ENCODE data around the gene KCNIP3. TPM values are rescaled to one million over a fixed set of nuclear protein-coding genes. Genes with fewer than 3 reads are reported as not detected.
"Not testable (repeated sequence)": the region's sequence is repeated elsewhere in the genome, so short reads cannot be mapped to it uniquely, and the experiment has no call there.

Gene KCNIP3
- polyA plus RNA-seq (ENCODE audit: insufficient read length in 3 of 3) = 10 to 100 TPM; 15.5 to 23.4 (median 19.1) TPM
- long read RNA-seq, donor 1, partial matches to known transcripts = 0 of 3 reads
- long read RNA-seq, donor 1, other reads (novel, unspliced or antisense) = 0 of 3 reads
- long read RNA-seq, donor 2, partial matches to known transcripts = 0 of 2 reads
- long read RNA-seq, donor 2, other reads (novel, unspliced or antisense) = 0 of 2 reads
- long read RNA-seq, donor 3, partial matches to known transcripts = 0 of 3 reads
- long read RNA-seq, donor 3, other reads (novel, unspliced or antisense) = 0 of 3 reads
- long read RNA-seq, donor 4, partial matches to known transcripts = 0 of 3 reads
- long read RNA-seq, donor 4, other reads (novel, unspliced or antisense) = 0 of 3 reads
- long read RNA-seq, donor 5, partial matches to known transcripts = 0 of 1 reads
- long read RNA-seq, donor 5, other reads (novel, unspliced or antisense) = 0 of 1 reads
- long read RNA-seq, donor 6, partial matches to known transcripts = 0 of 1 reads
- long read RNA-seq, donor 6, other reads (novel, unspliced or antisense) = 0 of 1 reads
- long read RNA-seq, donor 7 = 0 reads
- long read RNA-seq, donor 8, partial matches to known transcripts = 0 of 1 reads
- long read RNA-seq, donor 8, other reads (novel, unspliced or antisense) = 0 of 1 reads
- long read RNA-seq, donor 9 = 0 reads
- long read RNA-seq, donor 10 = 0 reads
- long read RNA-seq, donor 11, partial matches to known transcripts = 0 of 4 reads
- long read RNA-seq, donor 11, other reads (novel, unspliced or antisense) = 0 of 4 reads
- long read RNA-seq, donor 12, partial matches to known transcripts = 0 of 4 reads
- long read RNA-seq, donor 12, other reads (novel, unspliced or antisense) = 0 of 4 reads
- long read RNA-seq, donor 13, partial matches to known transcripts = 0 of 2 reads
- long read RNA-seq, donor 13, other reads (novel, unspliced or antisense) = 0 of 2 reads
- long read RNA-seq, donor 14 = 0 reads
- long read RNA-seq, donor 15, partial matches to known transcripts = 5 of 9 reads
- long read RNA-seq, donor 15, other reads (novel, unspliced or antisense) = 0 of 9 reads
- long read RNA-seq, donor 16, partial matches to known transcripts = 0 of 3 reads
- long read RNA-seq, donor 16, other reads (novel, unspliced or antisense) = 0 of 3 reads

GRCh38 chr2:95296880-95297487, at the start of gene KCNIP3:
Gene KCNIP3, plus strand, starts transcription at chr2:95297347. Its CDS starts 92 bp downstream, at chr2:95297439.
- DNase-seq = no peak

DNA sequence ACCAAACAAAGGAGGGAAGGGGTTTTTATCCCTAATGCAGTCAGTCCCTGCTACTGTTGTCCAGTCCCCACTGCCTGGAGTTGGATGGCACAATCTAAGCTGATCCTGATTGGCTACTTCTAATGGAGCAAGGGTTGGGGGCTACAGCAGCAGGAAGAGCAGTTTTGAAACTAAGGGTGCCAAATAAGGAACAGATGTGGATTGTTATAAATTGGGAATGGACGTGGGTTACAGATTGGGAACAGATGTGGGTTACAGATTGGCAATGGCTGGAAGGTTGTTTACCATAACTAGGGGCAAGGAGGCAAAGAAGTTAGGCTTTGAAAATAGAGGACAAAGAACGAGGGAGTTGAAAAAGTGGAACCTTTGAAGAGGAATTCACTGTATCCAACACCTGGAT, 38.9 kb upstream of the KCNIP3 start:
- no peak for DNase-seq

- no peak for DNase-seq
Observed at GRCh38 chr2:95260028-95261023, 36.8 kb upstream of the KCNIP3 start.

DNA sequence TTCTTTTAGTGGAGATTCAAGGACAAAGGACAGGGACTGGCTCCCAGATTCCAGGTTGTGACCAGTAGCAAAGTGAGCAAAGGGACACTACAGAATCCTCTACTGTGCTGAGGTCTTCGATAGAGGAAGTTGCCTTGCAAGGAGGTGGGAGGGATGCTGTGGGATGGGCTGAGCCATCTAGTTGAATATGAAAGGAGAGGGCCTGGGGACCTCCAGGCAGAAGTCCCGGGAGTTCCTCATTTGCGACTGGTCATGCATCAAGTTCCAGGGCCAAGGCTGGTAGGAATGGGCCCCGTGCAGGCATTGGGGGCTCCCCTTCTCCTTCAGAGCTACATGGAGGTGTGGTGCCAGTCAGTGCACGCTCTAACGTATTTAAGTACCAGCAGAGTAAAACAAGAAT, 35.5 kb upstream of the KCNIP3 start:
- no peak for DNase-seq

DNA sequence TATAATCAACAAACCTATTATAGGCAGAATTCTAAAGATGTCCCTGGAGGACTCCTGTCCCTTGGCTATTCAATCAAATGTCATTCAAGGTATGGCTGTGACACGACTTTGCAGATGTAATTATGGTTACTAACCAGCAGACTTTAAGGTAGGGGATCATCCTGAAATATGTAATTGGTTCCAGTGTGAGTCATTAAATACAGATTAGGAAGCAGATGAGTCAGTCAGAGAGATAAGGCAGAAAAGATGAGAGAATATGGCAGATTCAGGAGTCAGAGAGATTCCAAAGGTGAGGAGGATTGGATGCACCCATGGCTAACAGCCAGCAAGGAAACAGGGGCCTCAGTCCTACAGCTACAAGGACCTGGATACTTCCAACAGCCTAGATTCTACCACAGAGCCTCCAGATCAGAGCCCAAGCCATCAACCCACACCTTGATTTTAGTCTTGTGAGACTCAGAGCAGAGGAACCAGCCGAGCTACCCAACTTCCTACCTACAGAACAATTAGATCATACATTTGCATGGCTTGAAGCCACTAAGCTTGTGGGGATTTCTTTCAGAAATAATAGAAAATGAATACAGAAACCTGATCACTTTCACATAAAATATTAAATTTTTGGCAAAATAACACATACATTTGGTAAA, 34.1 kb upstream of the KCNIP3 start:
- no peak for DNase-seq

DNA sequence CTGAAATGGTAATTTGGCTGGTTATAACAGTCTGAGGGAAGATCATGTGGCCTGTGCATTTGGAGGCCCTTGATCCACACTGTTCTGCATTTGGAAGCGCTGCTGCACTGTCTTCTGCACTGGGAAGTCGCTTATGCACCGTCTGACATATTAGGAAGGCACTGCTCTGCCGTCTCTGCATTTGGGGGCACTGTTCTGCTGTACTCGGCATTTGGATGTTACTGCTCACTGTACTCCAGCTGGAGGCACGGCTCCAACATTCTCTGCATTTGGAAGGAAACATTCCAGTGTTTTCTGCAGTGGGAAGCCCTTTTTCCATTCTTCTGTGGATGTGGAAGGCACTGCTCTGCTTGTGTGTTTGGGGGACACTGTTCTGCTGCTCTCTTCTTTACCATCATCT, 32.5 kb upstream of the KCNIP3 start:
- no peak for DNase-seq

DNA sequence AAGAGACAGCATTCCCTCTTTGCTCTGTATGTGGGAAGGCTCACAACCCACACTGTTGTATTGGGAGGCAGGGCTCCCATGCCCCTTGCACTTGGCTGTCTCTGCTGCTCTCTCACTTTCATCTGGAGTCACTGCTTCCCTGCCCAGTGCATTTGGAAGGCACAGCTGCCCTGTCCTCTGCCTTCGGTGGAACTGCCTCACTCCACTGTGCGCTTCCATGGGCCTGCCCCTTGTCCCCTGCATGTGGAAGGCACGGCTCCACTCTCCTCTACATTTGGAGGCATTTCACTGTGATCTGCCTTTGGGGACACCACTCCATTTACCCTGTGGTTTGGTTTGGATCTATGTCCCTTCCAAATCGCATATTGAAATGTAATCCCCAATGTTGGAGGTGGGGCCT, 32.0 kb upstream of the KCNIP3 start:
- DNase-seq = no peak

- DNase-seq = no peak
Observed at GRCh38 chr2:95266781-95267430, 30.2 kb upstream of the KCNIP3 start.

DNA sequence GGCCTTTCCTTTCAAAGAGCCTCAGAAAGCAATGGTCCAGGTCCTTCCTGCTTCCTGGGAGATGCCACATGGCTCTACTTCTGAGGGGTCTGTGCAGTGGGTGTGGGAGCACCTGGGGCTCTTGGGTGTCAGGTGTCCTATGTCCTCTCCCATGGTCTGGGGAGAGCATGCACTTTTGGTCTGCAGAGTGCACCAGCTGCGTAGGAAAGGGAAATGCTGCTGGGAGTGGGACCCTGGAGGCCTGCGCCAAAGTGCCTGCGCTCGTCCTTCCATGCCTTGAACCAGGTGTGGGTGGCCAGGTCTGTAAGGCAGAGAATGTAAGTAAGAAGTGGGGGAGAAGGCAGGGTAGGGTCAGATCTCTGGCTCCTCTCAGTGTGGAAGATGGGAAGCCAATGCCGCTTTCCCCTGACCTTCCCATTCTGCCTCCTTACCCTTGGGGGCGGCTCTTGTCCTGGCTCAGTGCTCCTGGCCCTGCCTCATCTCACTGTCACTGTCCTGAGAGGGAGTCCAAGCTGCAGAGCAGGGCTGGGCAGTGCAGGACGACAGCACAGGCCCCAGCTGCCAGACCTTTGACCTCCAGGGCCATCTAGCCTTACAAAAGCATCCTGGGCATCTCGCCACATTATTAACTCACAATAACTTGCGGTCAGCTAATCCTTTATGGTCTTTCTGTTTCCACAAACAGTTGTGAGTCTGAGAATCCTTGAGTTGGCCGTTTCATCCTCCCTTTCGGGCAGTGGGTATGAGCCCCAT, 29.5 kb upstream of the KCNIP3 start:
- no peak for DNase-seq

GRCh38 chr2:95268211-95269035, 28.7 kb upstream of the KCNIP3 start:
- no peak for DNase-seq

DNA sequence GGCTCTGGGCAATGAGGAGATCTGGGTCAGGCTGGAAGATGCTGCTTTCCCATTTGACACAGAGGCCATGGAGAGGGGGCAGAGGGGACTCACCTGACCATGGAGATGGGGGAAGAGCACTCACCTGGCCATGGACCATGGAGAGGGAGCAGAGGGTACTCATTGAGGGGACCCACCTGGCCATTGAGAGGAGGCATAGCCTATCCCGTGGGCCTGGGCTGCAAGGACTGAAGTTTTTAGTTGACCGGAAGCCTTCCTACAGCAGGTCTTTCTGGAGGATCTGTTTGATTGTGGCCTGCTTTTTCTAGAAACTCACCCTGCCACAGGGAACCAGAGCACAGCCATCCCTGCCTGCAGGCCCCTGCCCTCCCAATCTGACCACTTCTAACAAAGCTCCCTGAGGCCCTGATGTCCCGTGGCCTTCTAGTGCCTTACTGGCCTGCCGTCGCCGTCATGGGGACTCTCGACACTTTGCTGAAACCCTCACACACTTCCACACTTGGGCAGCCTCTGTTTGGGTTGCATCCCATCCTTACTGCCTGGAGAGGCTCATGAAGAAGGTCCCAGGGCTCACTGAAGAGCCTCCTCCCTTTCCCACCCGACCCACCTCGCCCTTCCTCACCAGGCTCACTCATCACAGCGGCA, 28.0 kb upstream of the KCNIP3 start:
- no peak for DNase-seq

- not testable (repeated sequence) for DNase-seq
Observed at GRCh38 chr2:95269745-95270144, 27.4 kb upstream of the KCNIP3 start.

DNA sequence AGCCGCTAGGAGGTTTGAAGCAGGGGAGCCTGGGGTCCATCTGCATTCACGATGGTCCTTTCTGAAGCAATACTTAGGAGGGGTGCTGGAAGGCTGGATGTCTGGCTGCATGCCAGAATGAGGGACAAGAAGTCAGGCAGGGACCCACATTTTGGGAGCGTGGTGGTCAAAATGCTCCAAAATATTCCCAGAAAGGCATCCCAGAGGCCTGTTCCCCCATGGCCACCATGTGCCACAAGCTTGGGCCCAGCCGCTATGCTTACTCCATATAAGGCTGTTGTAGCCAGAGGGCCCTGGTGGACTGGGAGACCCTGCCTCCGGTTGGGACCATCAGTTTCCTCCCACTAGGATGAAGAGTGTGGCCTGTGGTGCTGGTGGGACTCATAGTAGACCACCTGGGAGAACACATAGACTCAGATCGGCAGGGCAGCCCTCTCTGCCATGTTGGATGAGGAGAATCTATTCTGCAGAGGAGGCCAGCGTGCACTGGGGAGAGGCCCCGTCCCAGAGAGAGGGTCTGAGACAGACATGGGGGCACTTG, 26.5 kb upstream of the KCNIP3 start:
- no peak for DNase-seq

DNA sequence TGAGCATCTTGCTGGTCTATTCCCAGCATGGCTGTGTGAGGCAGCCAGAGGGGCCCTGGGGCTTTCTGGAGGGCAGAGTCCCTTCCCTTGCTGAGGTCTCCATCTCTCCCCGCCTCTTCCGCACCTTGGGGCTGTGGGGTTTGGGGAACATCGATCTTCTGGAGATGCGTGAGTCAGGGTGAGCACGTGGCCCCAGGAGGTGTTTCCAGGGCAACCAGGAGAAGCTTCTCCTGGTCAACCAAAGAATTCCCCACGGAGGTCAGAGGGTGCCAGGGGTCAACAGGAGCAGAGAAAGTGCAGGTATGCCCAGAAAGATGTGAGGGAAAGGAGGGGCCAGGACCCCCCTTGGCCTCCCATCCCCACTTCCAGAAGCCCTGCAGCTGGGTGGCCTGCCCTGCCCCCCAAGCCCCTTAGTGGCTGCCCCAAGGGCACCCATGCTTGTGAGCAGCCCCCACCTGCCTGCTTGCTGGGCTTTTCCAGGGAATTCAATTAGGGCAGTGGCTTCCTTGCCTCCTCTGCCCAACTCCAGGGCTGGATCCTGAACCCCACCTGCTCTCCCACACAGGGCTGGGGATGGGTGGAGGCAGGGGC, 25.7 kb upstream of the KCNIP3 start:
- DNase-seq = no peak

- no peak for DNase-seq
Observed at GRCh38 chr2:95272299-95272751, 24.8 kb upstream of the KCNIP3 start.

- DNase-seq = no peak
Observed at GRCh38 chr2:95272781-95273180, 24.4 kb upstream of the KCNIP3 start.
